GM23338 (cell line): ENCODE measurements around the gene CADPS2. TPM values are rescaled to one million over a fixed set of nuclear protein-coding genes. Genes with fewer than 3 reads are reported as not detected.

Experiments used
- ATAC-seq: fragments of 200-7000 bp; cut with Tn5 transposase; 3 replicates; pipeline ENCODE4 v1.9.1; 2020
- DNase-seq: peaks from one replicate; pipeline ENCODE4 v3.0.0-alpha.2; 2015; ENCODE audit warnings: low spot score
- H2AFZ ChIP-seq: fragments of 200-600 bp; sonication (generic); 2 replicates; pipeline ENCODE4 v1.8.0; 2016; ENCODE audit warnings: antibody characterized with exemption, mild to moderate bottlenecking, moderate library complexity
- H3F3A ChIP-seq: fragments of 200-600 bp; sonication (generic); replicated peaks from 2 replicates; pipeline ENCODE4 v1.8.0; 2017; ENCODE audit warnings: antibody characterized with exemption, mixed run types, low read depth
- H3K27ac ChIP-seq: fragments of 200-600 bp; sonication (generic); 2 replicates; pipeline ENCODE4 v1.6.1; 2016; ENCODE audit warnings: low read depth
- H3K27me3 ChIP-seq: fragments of 200-600 bp; sonication (generic); 2 replicates; pipeline ENCODE4 v1.8.0; 2016; ENCODE audit warnings: mild to moderate bottlenecking, mixed run types, moderate library complexity; ENCODE audit not compliant: insufficient read depth
- H3K36me3 ChIP-seq: fragments of 200-600 bp; sonication (generic); 2 replicates; pipeline ENCODE4 v1.8.0; 2016; ENCODE audit warnings: mild to moderate bottlenecking; ENCODE audit not compliant: insufficient read depth
- H3K4me1 ChIP-seq: fragments of 200-600 bp; sonication (generic); 2 replicates; pipeline ENCODE4 v1.8.0; 2016; ENCODE audit warnings: mild to moderate bottlenecking, moderate library complexity; ENCODE audit not compliant: insufficient read depth
- H3K4me2 ChIP-seq: fragments of 200-600 bp; sonication (generic); 2 replicates; pipeline ENCODE4 v1.7.1; 2017; ENCODE audit warnings: mixed run types
- H3K4me3 ChIP-seq: fragments of 200-600 bp; sonication (generic); 2 replicates; pipeline ENCODE4 v1.6.1; 2016; ENCODE audit warnings: mixed run types
- H3K79me2 ChIP-seq: fragments of 200-600 bp; sonication (generic); replicated peaks from 2 replicates; pipeline ENCODE4 v1.8.0; 2017; ENCODE audit warnings: mild to moderate bottlenecking; ENCODE audit not compliant: insufficient read depth
- H3K9me2 ChIP-seq: fragments of 200-600 bp; sonication (generic); 2 replicates; pipeline ENCODE4 v1.8.0; 2017; ENCODE audit not compliant: insufficient read depth
- H4K20me1 ChIP-seq: fragments of 200-600 bp; sonication (generic); replicated peaks from 2 replicates; pipeline ENCODE4 v1.8.0; 2017; ENCODE audit warnings: mild to moderate bottlenecking; ENCODE audit not compliant: insufficient read depth
- H3K27ac Mint-ChIP-seq: 2 replicates; pipeline ENCODE4 v1.8.0; 2020; ENCODE audit warnings: inconsistent platforms, mild to moderate bottlenecking, moderate library complexity, mixed read lengths
- H3K27me3 Mint-ChIP-seq: 3 replicates; pipeline ENCODE4 v1.8.0; 2022; ENCODE audit warnings: low read depth, mild to moderate bottlenecking, moderate library complexity, mixed read lengths, inconsistent platforms; ENCODE audit not compliant: insufficient read depth, poor library complexity
- H3K36me3 Mint-ChIP-seq: 3 replicates; pipeline ENCODE4 v1.8.0; 2021; ENCODE audit warnings: low read depth, mild to moderate bottlenecking, inconsistent platforms, moderate library complexity, mixed read lengths
- H3K4me1 Mint-ChIP-seq: 3 replicates; pipeline ENCODE4 v1.8.0; 2020; ENCODE audit warnings: mild to moderate bottlenecking, inconsistent platforms, mixed read lengths
- H3K4me3 Mint-ChIP-seq: 3 replicates; pipeline ENCODE4 v1.8.0; 2021; ENCODE audit warnings: moderate library complexity, mild to moderate bottlenecking, inconsistent platforms, mixed read lengths
- H3K9me3 Mint-ChIP-seq: 3 replicates; pipeline ENCODE4 v1.8.0; 2020; ENCODE audit warnings: moderate library complexity, mild to moderate bottlenecking, inconsistent platforms, mixed read lengths
- NANOG ChIP-seq: IDR thresholded peaks from 2 replicates; pipeline ENCODE4 v1.6.1; 2016; ENCODE audit warnings: antibody characterized with exemption, borderline replicate concordance
- STAT1 ChIP-seq: IDR thresholded peaks from one replicate; pipeline ENCODE4 v1.6.1; 2016; ENCODE audit warnings: antibody characterized with exemption; ENCODE audit not compliant: unreplicated experiment
- ZNF114 ChIP-seq: fragments of 250-450 bp; sonication (Bioruptor Pico); IDR thresholded peaks from 2 replicates; pipeline ENCODE4 v1.5.0; 2020; ENCODE audit warnings: mild to moderate bottlenecking, moderate library complexity
- ZNF331 ChIP-seq: fragments of 250-450 bp; sonication (Bioruptor Pico); IDR thresholded peaks from 2 replicates; pipeline ENCODE4 v1.5.0; 2020; ENCODE audit warnings: low read depth, mild to moderate bottlenecking, moderate library complexity
- polyA plus RNA-seq: library from polyadenylated mRNA; unstranded; fragments of >200 nt; fragmentation: Nextera tagmentation; extraction: Ambion mirVana; gene quantifications from 2 replicates; pipeline ENCODE4 v1.2.1, GENCODE V29; 2016
- total RNA-seq: library from RNA; depleted of rRNA; stranded (reverse); fragments of >200 nt; shearing (Covaris generic); gene quantifications from 2 replicates; pipeline ENCODE4 v1.2.3, GENCODE V29; 2014
- TF ChIP-seq, protein P1 (sequence below): IDR thresholded peaks from one replicate; pipeline ENCODE4 v1.6.1; 2018; ENCODE audit warnings: antibody characterized with exemption; ENCODE audit not compliant: unreplicated experiment
- TF ChIP-seq, protein P2 (sequence below): fragments of 250-450 bp; sonication (Bioruptor Pico); IDR thresholded peaks from 2 replicates; pipeline ENCODE4 v1.5.0; 2020; ENCODE audit warnings: mild to moderate bottlenecking, moderate library complexity
- TF ChIP-seq, protein P3 (sequence below): IDR thresholded peaks from 2 replicates; pipeline ENCODE4 v1.6.1; 2016; ENCODE audit warnings: antibody characterized with exemption

CADPS2 gene
- total and polyA plus RNA-seq, 2 experiments from 2014 or later, result 16.3 to 36.9 TPM

DNA sequence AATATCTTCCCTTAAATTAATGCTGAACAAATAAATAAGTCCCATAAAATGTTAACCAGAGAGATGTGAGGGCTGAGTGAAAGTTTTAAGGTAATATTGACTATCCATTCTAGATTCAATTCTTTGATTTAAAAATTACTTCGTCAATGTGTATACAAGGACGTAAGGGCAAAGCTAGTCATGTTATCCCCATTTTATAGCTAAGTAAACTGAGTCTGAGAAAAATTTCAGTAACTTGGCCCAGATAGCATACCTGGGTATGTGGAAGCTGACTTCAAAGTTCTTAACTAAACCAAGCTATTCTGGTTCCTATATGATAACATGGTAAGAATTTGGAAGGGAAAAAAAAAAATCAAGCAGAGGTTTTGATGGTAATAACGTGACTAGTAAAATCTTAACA is 72.4 kb downstream of the CADPS2 start:
- Mint-ChIP-seq H3K9me3 (peaks cover 20% of the 10 kb centered on the region), H3K36me3 (peaks cover 20% of the 10 kb centered on the region), H3K4me1 (peaks cover 8% of the 10 kb centered on the region; the same call in 2 of the 3 replicates), H3K4me3 (no peak overlapping the region), H3K27ac (no peak overlapping the region), H3K27me3 (peaks cover under 1% of the 10 kb centered on the region)
- Histone ChIP-seq H3K4me3 (no peak overlapping the region), H3K27ac (no peak overlapping the region), H3K4me2 (no peak overlapping the region), H2AFZ (no peak overlapping the region), H3K4me1 (peaks cover 8% of the 10 kb centered on the region; the same call in 1 of the 2 replicates), H4K20me1 (no peaks in the 10 kb centered on the region), H3K36me3 (no peaks in the 10 kb centered on the region), H3F3A (no peaks in the 10 kb centered on the region), H3K79me2 (0 out of 2 replicates have a peak, but pooled peaks cover 3% of the 10 kb centered on the region), H3K9me2 (no peaks in the 10 kb centered on the region), H3K27me3 (no peaks in the 10 kb centered on the region)
- TF ChIP-seq, protein P1, sequence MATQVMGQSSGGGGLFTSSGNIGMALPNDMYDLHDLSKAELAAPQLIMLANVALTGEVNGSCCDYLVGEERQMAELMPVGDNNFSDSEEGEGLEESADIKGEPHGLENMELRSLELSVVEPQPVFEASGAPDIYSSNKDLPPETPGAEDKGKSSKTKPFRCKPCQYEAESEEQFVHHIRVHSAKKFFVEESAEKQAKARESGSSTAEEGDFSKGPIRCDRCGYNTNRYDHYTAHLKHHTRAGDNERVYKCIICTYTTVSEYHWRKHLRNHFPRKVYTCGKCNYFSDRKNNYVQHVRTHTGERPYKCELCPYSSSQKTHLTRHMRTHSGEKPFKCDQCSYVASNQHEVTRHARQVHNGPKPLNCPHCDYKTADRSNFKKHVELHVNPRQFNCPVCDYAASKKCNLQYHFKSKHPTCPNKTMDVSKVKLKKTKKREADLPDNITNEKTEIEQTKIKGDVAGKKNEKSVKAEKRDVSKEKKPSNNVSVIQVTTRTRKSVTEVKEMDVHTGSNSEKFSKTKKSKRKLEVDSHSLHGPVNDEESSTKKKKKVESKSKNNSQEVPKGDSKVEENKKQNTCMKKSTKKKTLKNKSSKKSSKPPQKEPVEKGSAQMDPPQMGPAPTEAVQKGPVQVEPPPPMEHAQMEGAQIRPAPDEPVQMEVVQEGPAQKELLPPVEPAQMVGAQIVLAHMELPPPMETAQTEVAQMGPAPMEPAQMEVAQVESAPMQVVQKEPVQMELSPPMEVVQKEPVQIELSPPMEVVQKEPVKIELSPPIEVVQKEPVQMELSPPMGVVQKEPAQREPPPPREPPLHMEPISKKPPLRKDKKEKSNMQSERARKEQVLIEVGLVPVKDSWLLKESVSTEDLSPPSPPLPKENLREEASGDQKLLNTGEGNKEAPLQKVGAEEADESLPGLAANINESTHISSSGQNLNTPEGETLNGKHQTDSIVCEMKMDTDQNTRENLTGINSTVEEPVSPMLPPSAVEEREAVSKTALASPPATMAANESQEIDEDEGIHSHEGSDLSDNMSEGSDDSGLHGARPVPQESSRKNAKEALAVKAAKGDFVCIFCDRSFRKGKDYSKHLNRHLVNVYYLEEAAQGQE, result no peak
- TF ChIP-seq ZNF331 (CRISPR knock-in tag), result no peak
- no peak for TF ChIP-seq ZNF114 (CRISPR knock-in tag)
- no peak for TF ChIP-seq NANOG
- TF ChIP-seq STAT1, result no peak
- TF ChIP-seq, protein P2, sequence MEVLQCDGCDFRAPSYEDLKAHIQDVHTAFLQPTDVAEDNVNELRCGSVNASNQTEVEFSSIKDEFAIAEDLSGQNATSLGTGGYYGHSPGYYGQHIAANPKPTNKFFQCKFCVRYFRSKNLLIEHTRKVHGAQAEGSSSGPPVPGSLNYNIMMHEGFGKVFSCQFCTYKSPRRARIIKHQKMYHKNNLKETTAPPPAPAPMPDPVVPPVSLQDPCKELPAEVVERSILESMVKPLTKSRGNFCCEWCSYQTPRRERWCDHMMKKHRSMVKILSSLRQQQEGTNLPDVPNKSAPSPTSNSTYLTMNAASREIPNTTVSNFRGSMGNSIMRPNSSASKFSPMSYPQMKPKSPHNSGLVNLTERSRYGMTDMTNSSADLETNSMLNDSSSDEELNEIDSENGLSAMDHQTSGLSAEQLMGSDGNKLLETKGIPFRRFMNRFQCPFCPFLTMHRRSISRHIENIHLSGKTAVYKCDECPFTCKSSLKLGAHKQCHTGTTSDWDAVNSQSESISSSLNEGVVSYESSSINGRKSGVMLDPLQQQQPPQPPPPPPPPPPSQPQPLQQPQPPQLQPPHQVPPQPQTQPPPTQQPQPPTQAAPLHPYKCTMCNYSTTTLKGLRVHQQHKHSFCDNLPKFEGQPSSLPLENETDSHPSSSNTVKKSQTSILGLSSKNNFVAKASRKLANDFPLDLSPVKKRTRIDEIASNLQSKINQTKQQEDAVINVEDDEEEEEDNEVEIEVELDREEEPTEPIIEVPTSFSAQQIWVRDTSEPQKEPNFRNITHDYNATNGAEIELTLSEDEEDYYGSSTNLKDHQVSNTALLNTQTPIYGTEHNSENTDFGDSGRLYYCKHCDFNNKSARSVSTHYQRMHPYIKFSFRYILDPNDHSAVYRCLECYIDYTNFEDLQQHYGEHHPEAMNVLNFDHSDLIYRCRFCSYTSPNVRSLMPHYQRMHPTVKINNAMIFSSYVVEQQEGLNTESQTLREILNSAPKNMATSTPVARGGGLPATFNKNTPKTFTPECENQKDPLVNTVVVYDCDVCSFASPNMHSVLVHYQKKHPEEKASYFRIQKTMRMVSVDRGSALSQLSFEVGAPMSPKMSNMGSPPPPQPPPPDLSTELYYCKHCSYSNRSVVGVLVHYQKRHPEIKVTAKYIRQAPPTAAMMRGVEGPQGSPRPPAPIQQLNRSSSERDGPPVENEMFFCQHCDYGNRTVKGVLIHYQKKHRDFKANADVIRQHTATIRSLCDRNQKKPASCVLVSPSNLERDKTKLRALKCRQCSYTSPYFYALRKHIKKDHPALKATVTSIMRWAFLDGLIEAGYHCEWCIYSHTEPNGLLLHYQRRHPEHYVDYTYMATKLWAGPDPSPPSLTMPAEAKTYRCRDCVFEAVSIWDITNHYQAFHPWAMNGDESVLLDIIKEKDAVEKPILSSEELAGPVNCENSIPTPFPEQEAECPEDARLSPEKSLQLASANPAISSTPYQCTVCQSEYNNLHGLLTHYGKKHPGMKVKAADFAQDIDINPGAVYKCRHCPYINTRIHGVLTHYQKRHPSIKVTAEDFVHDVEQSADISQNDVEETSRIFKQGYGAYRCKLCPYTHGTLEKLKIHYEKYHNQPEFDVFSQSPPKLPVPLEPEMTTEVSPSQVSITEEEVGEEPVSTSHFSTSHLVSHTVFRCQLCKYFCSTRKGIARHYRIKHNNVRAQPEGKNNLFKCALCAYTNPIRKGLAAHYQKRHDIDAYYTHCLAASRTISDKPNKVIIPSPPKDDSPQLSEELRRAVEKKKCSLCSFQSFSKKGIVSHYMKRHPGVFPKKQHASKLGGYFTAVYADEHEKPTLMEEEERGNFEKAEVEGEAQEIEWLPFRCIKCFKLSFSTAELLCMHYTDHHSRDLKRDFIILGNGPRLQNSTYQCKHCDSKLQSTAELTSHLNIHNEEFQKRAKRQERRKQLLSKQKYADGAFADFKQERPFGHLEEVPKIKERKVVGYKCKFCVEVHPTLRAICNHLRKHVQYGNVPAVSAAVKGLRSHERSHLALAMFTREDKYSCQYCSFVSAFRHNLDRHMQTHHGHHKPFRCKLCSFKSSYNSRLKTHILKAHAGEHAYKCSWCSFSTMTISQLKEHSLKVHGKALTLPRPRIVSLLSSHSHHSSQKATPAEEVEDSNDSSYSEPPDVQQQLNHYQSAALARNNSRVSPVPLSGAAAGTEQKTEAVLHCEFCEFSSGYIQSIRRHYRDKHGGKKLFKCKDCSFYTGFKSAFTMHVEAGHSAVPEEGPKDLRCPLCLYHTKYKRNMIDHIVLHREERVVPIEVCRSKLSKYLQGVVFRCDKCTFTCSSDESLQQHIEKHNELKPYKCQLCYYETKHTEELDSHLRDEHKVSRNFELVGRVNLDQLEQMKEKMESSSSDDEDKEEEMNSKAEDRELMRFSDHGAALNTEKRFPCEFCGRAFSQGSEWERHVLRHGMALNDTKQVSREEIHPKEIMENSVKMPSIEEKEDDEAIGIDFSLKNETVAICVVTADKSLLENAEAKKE (CRISPR knock-in tag), result no peak
- TF ChIP-seq, protein P3, sequence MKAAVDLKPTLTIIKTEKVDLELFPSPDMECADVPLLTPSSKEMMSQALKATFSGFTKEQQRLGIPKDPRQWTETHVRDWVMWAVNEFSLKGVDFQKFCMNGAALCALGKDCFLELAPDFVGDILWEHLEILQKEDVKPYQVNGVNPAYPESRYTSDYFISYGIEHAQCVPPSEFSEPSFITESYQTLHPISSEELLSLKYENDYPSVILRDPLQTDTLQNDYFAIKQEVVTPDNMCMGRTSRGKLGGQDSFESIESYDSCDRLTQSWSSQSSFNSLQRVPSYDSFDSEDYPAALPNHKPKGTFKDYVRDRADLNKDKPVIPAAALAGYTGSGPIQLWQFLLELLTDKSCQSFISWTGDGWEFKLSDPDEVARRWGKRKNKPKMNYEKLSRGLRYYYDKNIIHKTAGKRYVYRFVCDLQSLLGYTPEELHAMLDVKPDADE, result no peak
- DNase-seq (no peak), ATAC-seq (no peak)
